Upper lobe of left lung (tissue), 6 donors: ENCODE measurements around the gene KLC1. TPM values are rescaled to one million over a fixed set of nuclear protein-coding genes. Genes with fewer than 3 reads are reported as not detected.

ENCODE experiments used
- ATAC-seq, 2 donors: fragments of 200-7000 bp; cut with Tn5 transposase; one replicate each; pipeline ENCODE4 v1.9.1; 2022; ENCODE audit warnings: mild to moderate bottlenecking in 2 of 2, moderate library complexity in 2 of 2; ENCODE audit not compliant: low FRiP score in 2 of 2
- DNase-seq, 2 donors: peaks; one replicate each; pipeline ENCODE4 v3.0.0-alpha.2; 2019 to 2020
- H3K27ac ChIP-seq, 4 donors: fragments of 200-600 bp; sonication (generic); one replicate each; pipeline ENCODE4 v1.5.1; 2016 to 2019
- H3K27me3 ChIP-seq, 4 donors: fragments of 200-600 bp; sonication (generic); one replicate each; pipeline ENCODE4 v1.5.1; 2017 to 2019
- H3K36me3 ChIP-seq, 4 donors: fragments of 200-600 bp; sonication (generic); one replicate each; pipeline ENCODE4 v1.5.1; 2016 to 2019
- H3K4me1 ChIP-seq, 4 donors: fragments of 200-600 bp; sonication (generic); one replicate each; pipeline ENCODE4 v1.5.1; 2018 to 2019
- H3K4me3 ChIP-seq, 4 donors: fragments of 200-600 bp; sonication (generic); one replicate each; pipeline ENCODE4 v1.5.1; 2017 to 2019; ENCODE audit warnings: mild to moderate bottlenecking in 2 of 4, moderate library complexity in 1 of 4
- H3K9me3 ChIP-seq, 4 donors: fragments of 200-600 bp; sonication (generic); one replicate each; pipeline ENCODE4 v1.5.1; 2018 to 2019
- EP300 ChIP-seq, 4 donors: sonication (generic); formaldehyde crosslinking; IDR thresholded peaks; one replicate each; pipeline ENCODE4 v1.5.1; 2017; ENCODE audit warnings: antibody characterized with exemption in 4 of 4, control low read depth in 2 of 4
- POLR2A ChIP-seq, 4 donors: fragments of 450-650 bp; IDR thresholded peaks; one replicate each; pipeline ENCODE4 v1.5.1; 2016 to 2017; ENCODE audit warnings: antibody characterized with exemption in 4 of 4, mild to moderate bottlenecking in 2 of 4
- POLR2AphosphoS5 ChIP-seq, 2 donors: sonication (generic); formaldehyde crosslinking; IDR thresholded peaks; one replicate each; pipeline ENCODE4 v1.5.1; 2017; ENCODE audit warnings: antibody characterized with exemption in 2 of 2
- WGBS, 2 donors: methylation state at CpG; one replicate each; pipeline ENCODE4 v1.1.5; 2017 to 2018; 5-methylcytosine and 5-hydroxymethylcytosine counted together
- total RNA-seq, 6 donors: library from RNA; depleted of rRNA in 4 of 6; stranded (reverse); fragments of >200 nt in 4 of 6; gene quantifications; one replicate each; pipeline versions ENCODE4 v1.1.0 to v1.2.1, GENCODE V29; 2016 to 2021
- TF ChIP-seq, protein P1 (sequence below), 6 experiments: fragments of 450-650 bp in 4 of 6; fragments of 200-600 bp in 2 of 6; sonication (generic) in 2 of 6; IDR thresholded peaks; one replicate each; pipeline ENCODE4 v1.5.1; 2016 to 2019; ENCODE audit warnings: antibody characterized with exemption in 6 of 6
- donor health status: DM: no; HTN: no; CAD: no; lungs with moderate emphysema.
- donor health status: DM: no; HTN: yes; CAD: no; lungs with severe emphysema.

Gene KLC1
- total RNA-seq, 6 donors from 2014 or later, result 175 to 614 (median 267) TPM

DNA sequence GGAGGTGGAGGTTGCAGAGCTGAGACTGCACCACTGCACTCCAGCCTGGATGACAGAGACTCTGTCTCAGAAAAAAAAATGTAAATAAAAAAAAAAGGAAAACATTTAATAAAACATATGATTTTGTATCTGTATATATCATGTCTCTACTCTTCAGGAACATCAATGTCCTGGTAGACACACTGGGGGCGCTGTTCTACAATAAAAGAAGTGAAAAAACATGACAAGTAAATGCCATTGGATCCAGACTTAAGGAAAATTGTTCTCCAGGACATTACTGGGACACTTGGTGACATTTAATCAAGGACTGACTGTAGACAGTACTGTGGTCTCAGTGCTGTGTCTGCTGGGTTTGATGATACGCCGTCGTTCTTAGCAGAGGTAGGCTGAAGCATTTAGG lies 15.5 kb upstream of the KLC1 start:
- 94 to 96% methylated on average over 4 of the region's 4 CpGs for WGBS, 2 donors

GRCh38 chr14:103616635-103617300 lies 12.2 kb upstream of the KLC1 start:
- H3K4me3 ChIP-seq, result no peak overlapping the region
- no peaks in the 10 kb centered on the region for H3K4me1 ChIP-seq
- ATAC-seq (no peak), DNase-seq (no peak)
- TF ChIP-seq, protein P1, sequence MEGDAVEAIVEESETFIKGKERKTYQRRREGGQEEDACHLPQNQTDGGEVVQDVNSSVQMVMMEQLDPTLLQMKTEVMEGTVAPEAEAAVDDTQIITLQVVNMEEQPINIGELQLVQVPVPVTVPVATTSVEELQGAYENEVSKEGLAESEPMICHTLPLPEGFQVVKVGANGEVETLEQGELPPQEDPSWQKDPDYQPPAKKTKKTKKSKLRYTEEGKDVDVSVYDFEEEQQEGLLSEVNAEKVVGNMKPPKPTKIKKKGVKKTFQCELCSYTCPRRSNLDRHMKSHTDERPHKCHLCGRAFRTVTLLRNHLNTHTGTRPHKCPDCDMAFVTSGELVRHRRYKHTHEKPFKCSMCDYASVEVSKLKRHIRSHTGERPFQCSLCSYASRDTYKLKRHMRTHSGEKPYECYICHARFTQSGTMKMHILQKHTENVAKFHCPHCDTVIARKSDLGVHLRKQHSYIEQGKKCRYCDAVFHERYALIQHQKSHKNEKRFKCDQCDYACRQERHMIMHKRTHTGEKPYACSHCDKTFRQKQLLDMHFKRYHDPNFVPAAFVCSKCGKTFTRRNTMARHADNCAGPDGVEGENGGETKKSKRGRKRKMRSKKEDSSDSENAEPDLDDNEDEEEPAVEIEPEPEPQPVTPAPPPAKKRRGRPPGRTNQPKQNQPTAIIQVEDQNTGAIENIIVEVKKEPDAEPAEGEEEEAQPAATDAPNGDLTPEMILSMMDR (IDR thresholded peaks at IDR 0.05), result no peak
- no peak for TF ChIP-seq EP300 (IDR thresholded peaks at IDR 0.05)
- TF ChIP-seq POLR2A (IDR thresholded peaks at IDR 0.05), result no peak
- no peak for TF ChIP-seq POLR2AphosphoS5 (IDR thresholded peaks at IDR 0.05)
- no peaks in the 10 kb centered on the region for H3K36me3 ChIP-seq
- WGBS, 2 donors, result 80 to 85% methylated on average over 17 of the region's 17 CpGs
- H3K27ac ChIP-seq, result no peak overlapping the region
- peaks cover 0 to 2% (median under 1%) of the 10 kb centered on the region in 4 donors for H3K9me3 ChIP-seq
- H3K27me3 ChIP-seq, result no peaks in the 10 kb centered on the region

More for the DNA sequence above, 15.5 kb upstream of the KLC1 start:
- H3K4me3 ChIP-seq, result no peak overlapping the region
- ATAC-seq, result no peak
- H3K9me3 ChIP-seq, result peaks cover 6 to 9% (median 8%) of the 10 kb centered on the region in 4 donors
- H3K27ac ChIP-seq, result no peak overlapping the region
- no peak for DNase-seq
- H3K36me3 ChIP-seq, result no peaks in the 10 kb centered on the region
- TF ChIP-seq, protein P1 (IDR thresholded peaks at IDR 0.05), result peak in 2 of 6 experiments; percentile 27 to 32
- no peak for TF ChIP-seq POLR2A (IDR thresholded peaks at IDR 0.05)
- H3K27me3 ChIP-seq, result no peaks in the 10 kb centered on the region
- H3K4me1 ChIP-seq, result peaks cover 0 to under 1% (median 0%) of the 10 kb centered on the region in 4 donors

GRCh38 chr14:103619057-103619456 lies 10.0 kb upstream of the KLC1 start:
- WGBS, 2 donors, result 70 to 81% methylated on average over 5 of the region's 5 CpGs
- Histone ChIP-seq H3K4me1 (peaks cover 7 to 11% (median 9%) of the 10 kb centered on the region in 4 donors), H3K27me3 (no peaks in the 10 kb centered on the region), H3K9me3 (no peaks in the 10 kb centered on the region), H3K27ac (no peak overlapping the region), H3K4me3 (no peak overlapping the region), H3K36me3 (no peaks in the 10 kb centered on the region)
- ATAC-seq (no peak), DNase-seq (no peak)
- TF ChIP-seq POLR2A (IDR thresholded peaks at IDR 0.05) (no peak), EP300 (IDR thresholded peaks at IDR 0.05) (no peak), POLR2AphosphoS5 (IDR thresholded peaks at IDR 0.05) (no peak)
- TF ChIP-seq, protein P1 (IDR thresholded peaks at IDR 0.05), result no peak

DNA sequence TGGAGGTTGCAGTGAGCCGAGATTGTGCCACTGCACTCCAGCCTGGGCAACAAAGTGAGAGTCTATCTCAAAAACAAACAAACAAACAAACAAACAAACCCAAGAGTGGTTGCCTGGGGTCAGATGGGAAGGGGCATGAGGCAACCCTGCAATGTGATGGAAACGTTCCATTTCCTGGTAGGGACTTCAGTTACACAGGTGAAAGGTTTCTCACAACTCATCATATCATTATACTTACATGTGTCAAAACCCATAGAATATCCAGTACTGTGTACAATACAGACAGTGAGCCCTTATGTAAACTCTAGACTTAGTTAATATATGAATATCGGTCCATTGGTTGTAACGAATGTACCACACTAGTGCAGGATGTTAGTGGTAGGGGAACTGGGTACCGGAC lies 7.2 kb upstream of the KLC1 start:
- no peaks in the 10 kb centered on the region for H3K9me3 ChIP-seq
- no peak overlapping the region for H3K27ac ChIP-seq
- peaks cover 24 to 35% (median 27%) of the 10 kb centered on the region in 4 donors for H3K4me1 ChIP-seq
- WGBS, 2 donors, result 87 to 89% methylated on average over 5 of the region's 5 CpGs
- H3K27me3 ChIP-seq, result no peaks in the 10 kb centered on the region
- DNase-seq, result no peak
- no peak overlapping the region for H3K4me3 ChIP-seq
- no peak for ATAC-seq
- H3K36me3 ChIP-seq, result no peaks in the 10 kb centered on the region
- TF ChIP-seq, protein P1 (IDR thresholded peaks at IDR 0.05), result no peak
- no peak for TF ChIP-seq EP300 (IDR thresholded peaks at IDR 0.05)
- TF ChIP-seq POLR2AphosphoS5 (IDR thresholded peaks at IDR 0.05), result no peak
- no peak for TF ChIP-seq POLR2A (IDR thresholded peaks at IDR 0.05)

DNA sequence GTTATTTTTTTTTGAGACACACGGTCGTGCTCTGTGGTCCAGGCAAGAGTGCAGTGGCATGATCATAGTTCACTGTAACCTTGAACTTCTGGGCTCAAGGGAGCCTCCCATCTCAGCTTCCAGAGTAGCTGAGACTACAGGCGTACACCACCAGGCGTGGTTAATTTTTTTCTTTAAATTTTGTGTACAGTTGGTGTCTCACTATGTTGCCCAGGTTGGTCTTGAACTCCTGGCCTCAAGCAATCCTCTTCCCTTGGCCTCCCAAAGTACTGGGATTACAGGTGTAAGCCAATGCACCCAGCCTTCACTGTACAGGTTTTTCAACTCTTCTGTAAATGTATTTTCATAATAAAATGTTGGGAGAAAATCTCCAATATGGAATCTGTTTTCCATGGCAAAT lies 5.7 kb upstream of the KLC1 start:
- Histone ChIP-seq H3K4me1 (peaks cover 32 to 43% (median 36%) of the 10 kb centered on the region in 4 donors), H3K4me3 (no peak overlapping the region), H3K36me3 (no peaks in the 10 kb centered on the region), H3K27ac (peak overlapping the region in 3 of 4 donors; percentile 85 to 87 (median 85)), H3K27me3 (no peaks in the 10 kb centered on the region), H3K9me3 (no peaks in the 10 kb centered on the region)
- no peak for TF ChIP-seq EP300 (IDR thresholded peaks at IDR 0.05)
- no peak for TF ChIP-seq POLR2A (IDR thresholded peaks at IDR 0.05)
- TF ChIP-seq, protein P1 (IDR thresholded peaks at IDR 0.05), result no peak
- TF ChIP-seq POLR2AphosphoS5 (IDR thresholded peaks at IDR 0.05), result no peak
- DNase-seq (no peak), ATAC-seq (no peak)
- WGBS, 2 donors, result 83 to 90% methylated on average over 4 of the region's 4 CpGs
